Liver (tissue), 9 donors: ENCODE measurements around the gene ALS2CL. TPM values are rescaled to one million over a fixed set of nuclear protein-coding genes. Genes with fewer than 3 reads are reported as not detected.

Source experiments
- DNase-seq: peaks from one replicate; pipeline ENCODE4 v3.0.0-alpha.2; 2017; ENCODE audit warnings: low spot score
- H3K27ac ChIP-seq, 2 donors: one replicate each; pipeline ENCODE4 v1.7.0; 2013; ENCODE audit warnings: inconsistent platforms in 2 of 2, low read length in 2 of 2, control low read depth in 1 of 2, low read depth in 1 of 2, mild to moderate bottlenecking in 1 of 2
- H3K27me3 ChIP-seq, 4 donors: one replicate each; pipeline versions ENCODE4 v1.6.1 to v1.7.0; 2013; ENCODE audit warnings: low read length in 3 of 4, inconsistent platforms in 1 of 4, mild to moderate bottlenecking in 1 of 4, moderate library complexity in 1 of 4; ENCODE audit not compliant: control insufficient read depth in 4 of 4, insufficient read depth in 4 of 4
- H3K36me3 ChIP-seq, 4 donors: one replicate each; pipeline versions ENCODE4 v1.6.1 to v1.7.0; 2013; ENCODE audit warnings: low read length in 3 of 4, mild to moderate bottlenecking in 3 of 4, low read depth in 1 of 4, moderate library complexity in 1 of 4; ENCODE audit not compliant: control insufficient read depth in 4 of 4, insufficient read depth in 3 of 4
- H3K4me1 ChIP-seq, 4 donors: one replicate each; pipeline versions ENCODE4 v1.6.1 to v1.7.0; 2013; ENCODE audit warnings: low read length in 3 of 4, mild to moderate bottlenecking in 3 of 4, moderate library complexity in 1 of 4; ENCODE audit not compliant: control insufficient read depth in 4 of 4, insufficient read depth in 4 of 4
- H3K4me3 ChIP-seq, 3 donors: one replicate each; pipeline versions ENCODE4 v1.6.1 to v1.7.0; 2013; ENCODE audit warnings: low read length in 3 of 3, control low read depth in 1 of 3, low read depth in 1 of 3, mild to moderate bottlenecking in 1 of 3
- H3K9ac ChIP-seq, 2 donors: one replicate each; pipeline ENCODE4 v1.7.0; 2013; ENCODE audit warnings: low read length in 2 of 2, mild to moderate bottlenecking in 2 of 2, moderate library complexity in 2 of 2, control low read depth in 1 of 2, low read depth in 1 of 2
- H3K9me3 ChIP-seq, 4 donors: one replicate each; pipeline versions ENCODE4 v1.6.1 to v1.7.0; 2013; ENCODE audit warnings: low read length in 3 of 4; ENCODE audit not compliant: control insufficient read depth in 4 of 4
- EGR1 ChIP-seq, 2 donors: IDR thresholded peaks; 2 replicates each; pipeline ENCODE4 v1.6.1; 2016 to 2018; ENCODE audit warnings: antibody characterized with exemption in 2 of 2, low read depth in 2 of 2
- FOXA1 ChIP-seq: IDR thresholded peaks from 2 replicates; pipeline ENCODE4 v1.6.1; 2016; ENCODE audit warnings: antibody characterized with exemption
- FOXA2 ChIP-seq: IDR thresholded peaks from 2 replicates; pipeline ENCODE4 v1.6.1; 2016; ENCODE audit warnings: antibody characterized with exemption
- GABPA ChIP-seq, 2 donors: IDR thresholded peaks in 1 of 2; conservative IDR thresholded peaks in 1 of 2; 2 replicates each; pipeline ENCODE4 v1.6.1; 2016; ENCODE audit warnings: antibody characterized with exemption in 2 of 2, mild to moderate bottlenecking in 1 of 2, moderate library complexity in 1 of 2
- HNF4A ChIP-seq, 2 donors: conservative IDR thresholded peaks; 2 replicates each; pipeline ENCODE4 v1.6.1; 2016; ENCODE audit warnings: antibody characterized with exemption in 2 of 2, mild to moderate bottlenecking in 2 of 2
- HNF4G ChIP-seq: IDR thresholded peaks from 2 replicates; pipeline ENCODE4 v1.6.1; 2016; ENCODE audit warnings: antibody characterized with exemption
- JUND ChIP-seq, 2 donors: IDR thresholded peaks; 2 replicates each; pipeline ENCODE4 v1.6.1; 2016; ENCODE audit warnings: antibody characterized with exemption in 2 of 2
- NR2F2 ChIP-seq: IDR thresholded peaks from 2 replicates; pipeline ENCODE4 v1.6.1; 2016; ENCODE audit warnings: antibody characterized with exemption
- RAD21 ChIP-seq, 2 donors: IDR thresholded peaks; 2 replicates each; pipeline ENCODE4 v1.6.1; 2016; ENCODE audit warnings: antibody characterized with exemption in 2 of 2, mild to moderate bottlenecking in 2 of 2
- RXRA ChIP-seq, 2 donors: IDR thresholded peaks; 2 replicates each; pipeline ENCODE4 v1.6.1; 2017 to 2018; ENCODE audit warnings: antibody characterized with exemption in 2 of 2, mild to moderate bottlenecking in 1 of 2
- SP1 ChIP-seq: IDR thresholded peaks from 2 replicates; pipeline ENCODE4 v1.6.1; 2018; ENCODE audit warnings: antibody characterized with exemption, mild to moderate bottlenecking
- TAF1 ChIP-seq: conservative IDR thresholded peaks from 2 replicates; pipeline ENCODE4 v1.6.1; 2016; ENCODE audit warnings: antibody characterized with exemption, mild to moderate bottlenecking
- YY1 ChIP-seq: IDR thresholded peaks from 2 replicates; pipeline ENCODE4 v1.6.1; 2016; ENCODE audit warnings: antibody characterized with exemption, mild to moderate bottlenecking
- WGBS: extraction: QIAGEN DNeasy Blood & Tissue Kit; methylation state at CpG from one replicate; pipeline ENCODE4 v1.1.7; 2013; 5-methylcytosine and 5-hydroxymethylcytosine counted together
- polyA plus RNA-seq, 2 donors: library from polyadenylated mRNA; stranded (reverse) in 1 of 2; unstranded in 1 of 2; fragments of 200-250 nt in 1 of 2; fragments of >200 nt in 1 of 2; fragmentation: Nextera tagmentation in 1 of 2; extraction: Ambion mirVana in 1 of 2; gene quantifications; one replicate each; pipeline versions ENCODE4 v1.2.1 to v1.2.3, GENCODE V29; 2013 to 2015
- total RNA-seq, 2 donors: library from RNA; depleted of rRNA; stranded (reverse); fragments of >200 nt; gene quantifications; one replicate each; pipeline ENCODE4 v1.2.3, GENCODE V29; 2014
- TF ChIP-seq, protein P1 (sequence below): fragments of 150-350 bp; IDR thresholded peaks from 2 replicates; pipeline ENCODE4 v1.5.1; 2017; ENCODE audit warnings: improper control_type of control experiment, low read depth, low read length; ENCODE audit not compliant: missing input control
- TF ChIP-seq, protein P2 (sequence below): IDR thresholded peaks from 2 replicates; pipeline ENCODE4 v1.6.1; 2016; ENCODE audit warnings: antibody characterized with exemption
- TF ChIP-seq, protein P3 (sequence below): IDR thresholded peaks from 2 replicates; pipeline ENCODE4 v1.6.1; 2016; ENCODE audit warnings: antibody characterized with exemption
- TF ChIP-seq, protein P4 (sequence below): IDR thresholded peaks from 2 replicates; pipeline ENCODE4 v1.6.1; 2016; ENCODE audit warnings: antibody characterized with exemption, mild to moderate bottlenecking
- TF ChIP-seq, protein P5 (sequence below): IDR thresholded peaks from 2 replicates; pipeline ENCODE4 v1.6.1; 2016; ENCODE audit warnings: antibody characterized with exemption
- donor health status: healthy.
- donor health status: healthy.
- donor health status: healthy.
- donor health status: healthy.
- donor health status: healthy.

Gene ALS2CL
- total and polyA plus RNA-seq, 4 donors = 0.51 to 22.9 (median 5.7) TPM

DNA sequence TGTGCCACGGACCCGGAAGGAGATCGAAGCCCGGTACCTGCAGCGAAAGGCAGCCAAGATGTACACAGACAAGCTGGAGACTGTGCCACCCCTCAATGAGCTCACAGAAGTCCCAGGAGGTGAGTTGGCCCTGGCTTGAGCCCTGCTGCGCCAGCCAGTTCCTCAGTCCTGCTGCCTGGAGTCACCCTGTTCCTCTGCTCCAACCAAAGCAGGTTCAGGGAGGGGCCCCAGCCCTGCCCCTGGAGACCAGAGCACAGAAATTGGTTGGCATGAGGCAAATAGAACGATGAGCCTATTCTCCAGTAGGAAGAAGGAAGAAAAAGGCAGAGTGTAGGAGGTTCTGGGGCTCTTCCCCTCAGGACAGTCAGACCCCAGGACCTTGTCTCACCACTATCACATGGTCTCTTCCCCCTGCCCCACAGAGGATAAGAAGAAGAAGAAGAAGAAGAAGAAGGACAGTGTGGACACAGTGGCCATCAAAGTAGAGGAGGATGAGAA is 15.7 kb upstream of the ALS2CL start:
- Histone ChIP-seq H3K9ac (no peak overlapping the region), H3K9me3 (no peaks in the 10 kb centered on the region), H3K36me3 (no peaks in the 10 kb centered on the region), H3K27me3 (no peaks in the 10 kb centered on the region), H3K4me3 (no peak overlapping the region), H3K4me1 (peaks cover 0 to 7% (median 3%) of the 10 kb centered on the region in 4 donors), H3K27ac (no peak overlapping the region)
- no peak for DNase-seq
- TF ChIP-seq HNF4A (conservative IDR thresholded peaks at IDR 0.05) (no peak), EGR1 (IDR thresholded peaks at IDR 0.05; ENCODE audit: low read depth in 2 of 2) (no peak), NR2F2 (no peak), HNF4G (no peak), FOXA2 (no peak), SP1 (no peak), TAF1 (no peak)
- TF ChIP-seq, protein P1, sequence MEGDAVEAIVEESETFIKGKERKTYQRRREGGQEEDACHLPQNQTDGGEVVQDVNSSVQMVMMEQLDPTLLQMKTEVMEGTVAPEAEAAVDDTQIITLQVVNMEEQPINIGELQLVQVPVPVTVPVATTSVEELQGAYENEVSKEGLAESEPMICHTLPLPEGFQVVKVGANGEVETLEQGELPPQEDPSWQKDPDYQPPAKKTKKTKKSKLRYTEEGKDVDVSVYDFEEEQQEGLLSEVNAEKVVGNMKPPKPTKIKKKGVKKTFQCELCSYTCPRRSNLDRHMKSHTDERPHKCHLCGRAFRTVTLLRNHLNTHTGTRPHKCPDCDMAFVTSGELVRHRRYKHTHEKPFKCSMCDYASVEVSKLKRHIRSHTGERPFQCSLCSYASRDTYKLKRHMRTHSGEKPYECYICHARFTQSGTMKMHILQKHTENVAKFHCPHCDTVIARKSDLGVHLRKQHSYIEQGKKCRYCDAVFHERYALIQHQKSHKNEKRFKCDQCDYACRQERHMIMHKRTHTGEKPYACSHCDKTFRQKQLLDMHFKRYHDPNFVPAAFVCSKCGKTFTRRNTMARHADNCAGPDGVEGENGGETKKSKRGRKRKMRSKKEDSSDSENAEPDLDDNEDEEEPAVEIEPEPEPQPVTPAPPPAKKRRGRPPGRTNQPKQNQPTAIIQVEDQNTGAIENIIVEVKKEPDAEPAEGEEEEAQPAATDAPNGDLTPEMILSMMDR = no peak
- TF ChIP-seq, protein P2, sequence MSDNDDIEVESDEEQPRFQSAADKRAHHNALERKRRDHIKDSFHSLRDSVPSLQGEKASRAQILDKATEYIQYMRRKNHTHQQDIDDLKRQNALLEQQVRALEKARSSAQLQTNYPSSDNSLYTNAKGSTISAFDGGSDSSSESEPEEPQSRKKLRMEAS = no peak
- 92% methylated on average over 7 of the region's 7 CpGs for WGBS

DNA sequence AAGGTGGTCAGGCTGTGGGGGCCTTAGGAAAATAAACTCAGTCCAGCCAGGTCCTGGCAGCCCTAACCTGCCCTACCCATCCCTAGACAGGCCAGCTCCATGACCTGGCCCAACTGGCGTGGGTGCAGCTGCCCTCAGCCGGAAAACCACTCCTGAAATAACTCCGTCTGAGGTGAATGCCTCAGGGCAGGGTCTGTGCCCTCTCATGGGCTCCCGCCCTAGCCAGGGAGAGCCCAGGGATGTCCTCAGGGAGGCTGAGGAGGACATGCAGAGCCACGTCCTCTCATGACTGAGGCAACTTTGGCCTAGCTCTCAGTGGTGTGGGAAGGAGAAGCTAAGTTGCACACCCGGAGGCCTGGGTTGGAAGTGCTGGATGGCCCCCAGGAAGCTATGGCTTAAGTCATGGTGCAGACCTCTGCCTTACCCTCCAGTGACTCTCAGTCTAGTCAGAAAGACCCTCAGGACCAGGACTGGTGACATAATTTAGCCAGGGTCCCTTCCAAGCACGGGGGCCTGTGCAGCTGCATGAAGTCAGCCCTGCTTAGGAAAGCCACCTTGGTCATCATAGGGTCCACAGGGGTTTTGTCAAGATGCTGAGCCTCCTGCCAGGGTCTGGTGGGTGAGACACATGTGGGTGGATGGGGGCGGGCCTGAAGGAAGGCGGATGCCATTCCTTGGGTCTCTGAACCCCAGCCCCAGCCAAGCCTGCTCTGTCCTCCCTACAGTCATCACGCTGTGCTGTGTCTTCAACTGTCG is 15.1 kb upstream of the ALS2CL start:
- H3K27ac ChIP-seq = no peak overlapping the region
- TF ChIP-seq RAD21 (IDR thresholded peaks at IDR 0.05) (no peak), JUND (IDR thresholded peaks at IDR 0.05) (no peak), HNF4A (conservative IDR thresholded peaks at IDR 0.05) (no peak), RXRA (IDR thresholded peaks at IDR 0.05) (no peak), FOXA2 (no peak), FOXA1 (no peak), SP1 (no peak), EGR1 (IDR thresholded peaks at IDR 0.05; ENCODE audit: low read depth in 2 of 2) (no peak), YY1 (no peak), GABPA (IDR thresholded peaks at IDR 0.05 in 1 of 2, conservative IDR thresholded peaks at IDR 0.05 in 1 of 2) (no peak), TAF1 (no peak), NR2F2 (no peak)
- TF ChIP-seq, protein P3, sequence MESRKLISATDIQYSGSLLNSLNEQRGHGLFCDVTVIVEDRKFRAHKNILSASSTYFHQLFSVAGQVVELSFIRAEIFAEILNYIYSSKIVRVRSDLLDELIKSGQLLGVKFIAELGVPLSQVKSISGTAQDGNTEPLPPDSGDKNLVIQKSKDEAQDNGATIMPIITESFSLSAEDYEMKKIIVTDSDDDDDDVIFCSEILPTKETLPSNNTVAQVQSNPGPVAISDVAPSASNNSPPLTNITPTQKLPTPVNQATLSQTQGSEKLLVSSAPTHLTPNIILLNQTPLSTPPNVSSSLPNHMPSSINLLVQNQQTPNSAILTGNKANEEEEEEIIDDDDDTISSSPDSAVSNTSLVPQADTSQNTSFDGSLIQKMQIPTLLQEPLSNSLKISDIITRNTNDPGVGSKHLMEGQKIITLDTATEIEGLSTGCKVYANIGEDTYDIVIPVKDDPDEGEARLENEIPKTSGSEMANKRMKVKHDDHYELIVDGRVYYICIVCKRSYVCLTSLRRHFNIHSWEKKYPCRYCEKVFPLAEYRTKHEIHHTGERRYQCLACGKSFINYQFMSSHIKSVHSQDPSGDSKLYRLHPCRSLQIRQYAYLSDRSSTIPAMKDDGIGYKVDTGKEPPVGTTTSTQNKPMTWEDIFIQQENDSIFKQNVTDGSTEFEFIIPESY = no peak
- TF ChIP-seq, protein P4, sequence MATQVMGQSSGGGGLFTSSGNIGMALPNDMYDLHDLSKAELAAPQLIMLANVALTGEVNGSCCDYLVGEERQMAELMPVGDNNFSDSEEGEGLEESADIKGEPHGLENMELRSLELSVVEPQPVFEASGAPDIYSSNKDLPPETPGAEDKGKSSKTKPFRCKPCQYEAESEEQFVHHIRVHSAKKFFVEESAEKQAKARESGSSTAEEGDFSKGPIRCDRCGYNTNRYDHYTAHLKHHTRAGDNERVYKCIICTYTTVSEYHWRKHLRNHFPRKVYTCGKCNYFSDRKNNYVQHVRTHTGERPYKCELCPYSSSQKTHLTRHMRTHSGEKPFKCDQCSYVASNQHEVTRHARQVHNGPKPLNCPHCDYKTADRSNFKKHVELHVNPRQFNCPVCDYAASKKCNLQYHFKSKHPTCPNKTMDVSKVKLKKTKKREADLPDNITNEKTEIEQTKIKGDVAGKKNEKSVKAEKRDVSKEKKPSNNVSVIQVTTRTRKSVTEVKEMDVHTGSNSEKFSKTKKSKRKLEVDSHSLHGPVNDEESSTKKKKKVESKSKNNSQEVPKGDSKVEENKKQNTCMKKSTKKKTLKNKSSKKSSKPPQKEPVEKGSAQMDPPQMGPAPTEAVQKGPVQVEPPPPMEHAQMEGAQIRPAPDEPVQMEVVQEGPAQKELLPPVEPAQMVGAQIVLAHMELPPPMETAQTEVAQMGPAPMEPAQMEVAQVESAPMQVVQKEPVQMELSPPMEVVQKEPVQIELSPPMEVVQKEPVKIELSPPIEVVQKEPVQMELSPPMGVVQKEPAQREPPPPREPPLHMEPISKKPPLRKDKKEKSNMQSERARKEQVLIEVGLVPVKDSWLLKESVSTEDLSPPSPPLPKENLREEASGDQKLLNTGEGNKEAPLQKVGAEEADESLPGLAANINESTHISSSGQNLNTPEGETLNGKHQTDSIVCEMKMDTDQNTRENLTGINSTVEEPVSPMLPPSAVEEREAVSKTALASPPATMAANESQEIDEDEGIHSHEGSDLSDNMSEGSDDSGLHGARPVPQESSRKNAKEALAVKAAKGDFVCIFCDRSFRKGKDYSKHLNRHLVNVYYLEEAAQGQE = no peak
- TF ChIP-seq, protein P2 = no peak
- TF ChIP-seq, protein P5, sequence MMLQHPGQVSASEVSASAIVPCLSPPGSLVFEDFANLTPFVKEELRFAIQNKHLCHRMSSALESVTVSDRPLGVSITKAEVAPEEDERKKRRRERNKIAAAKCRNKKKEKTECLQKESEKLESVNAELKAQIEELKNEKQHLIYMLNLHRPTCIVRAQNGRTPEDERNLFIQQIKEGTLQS = no peak
- TF ChIP-seq, protein P1 = no peak
- no peaks in the 10 kb centered on the region for H3K36me3 ChIP-seq
- DNase-seq = no peak
- no peak overlapping the region for H3K4me3 ChIP-seq
- H3K9ac ChIP-seq = no peak overlapping the region
- no peaks in the 10 kb centered on the region for H3K27me3 ChIP-seq
- WGBS = 90% methylated on average over 11 of the region's 11 CpGs
- no peaks in the 10 kb centered on the region for H3K9me3 ChIP-seq
- peaks cover 0 to 7% (median 3%) of the 10 kb centered on the region in 4 donors for H3K4me1 ChIP-seq
